H9 (cell line): ENCODE data around the gene SNX30. TPM values are rescaled to one million over a fixed set of nuclear protein-coding genes. Genes with fewer than 3 reads are reported as not detected.

ENCODE experiments used
- DNase-seq: peaks from one replicate; pipeline ENCODE4 v3.0.0-alpha.2; 2017
- H2AFZ ChIP-seq: one replicate; pipeline ENCODE4 v1.6.1; 2013; ENCODE audit warnings: mild to moderate bottlenecking, low read length, control low read depth, moderate library complexity
- H2AK5ac ChIP-seq: 2 replicates; pipeline ENCODE4 v1.6.1; 2013; ENCODE audit warnings: low read length, control low read depth, mixed read lengths; ENCODE audit not compliant: insufficient read length
- H2BK120ac ChIP-seq: one replicate; pipeline ENCODE4 v1.6.1; 2013; ENCODE audit warnings: low read depth, mild to moderate bottlenecking, low read length, control low read depth, inconsistent platforms; ENCODE audit not compliant: poor library complexity, severe bottlenecking
- H2BK12ac ChIP-seq: 2 replicates; pipeline ENCODE4 v1.6.1; 2013; ENCODE audit warnings: low read length, control low read depth, mixed read lengths, low read depth; ENCODE audit not compliant: insufficient read length
- H2BK15ac ChIP-seq: 2 replicates; pipeline ENCODE4 v1.6.1; 2013; ENCODE audit warnings: low read depth, low read length, control low read depth
- H2BK20ac ChIP-seq: one replicate; pipeline ENCODE4 v1.6.1; 2013; ENCODE audit warnings: low read depth, mild to moderate bottlenecking, low read length, control low read depth, inconsistent platforms; ENCODE audit not compliant: poor library complexity, severe bottlenecking
- H2BK5ac ChIP-seq: 2 replicates; pipeline ENCODE4 v1.6.1; 2013; ENCODE audit warnings: low read length, control low read depth, mixed read lengths; ENCODE audit not compliant: insufficient read length
- H3K14ac ChIP-seq: 2 replicates; pipeline ENCODE4 v1.6.1; 2013; ENCODE audit warnings: low read length, control low read depth; ENCODE audit not compliant: insufficient read depth
- H3K18ac ChIP-seq: 2 replicates; pipeline ENCODE4 v1.6.1; 2013; ENCODE audit warnings: low read depth, mild to moderate bottlenecking, mixed read lengths, low read length, control low read depth; ENCODE audit not compliant: insufficient read length
- H3K23ac ChIP-seq: 2 replicates; pipeline ENCODE4 v1.6.1; 2013; ENCODE audit warnings: low read length, control low read depth, mixed read lengths, low read depth; ENCODE audit not compliant: insufficient read length
- H3K23me2 ChIP-seq: 2 replicates; pipeline ENCODE4 v1.6.1; 2013; ENCODE audit warnings: low read depth, mild to moderate bottlenecking, mixed read lengths, low read length, control low read depth; ENCODE audit not compliant: insufficient read length, poor library complexity, severe bottlenecking
- H3K27ac ChIP-seq: 2 replicates; pipeline ENCODE4 v1.5.1; 2013; ENCODE audit warnings: low read length, control low read depth, mixed read lengths, low read depth; ENCODE audit not compliant: insufficient read length
- H3K27me3 ChIP-seq: 2 replicates; pipeline ENCODE4 v1.6.1; 2013; ENCODE audit warnings: low read length, control low read depth, inconsistent platforms; ENCODE audit not compliant: insufficient read depth
- H3K4ac ChIP-seq: 2 replicates; pipeline ENCODE4 v1.6.1; 2013; ENCODE audit warnings: low read depth, mild to moderate bottlenecking, control low read depth, inconsistent platforms, low read length, moderate library complexity
- H3K4me1 ChIP-seq: 2 replicates; pipeline ENCODE4 v1.6.1; 2013; ENCODE audit warnings: low read length, control low read depth, inconsistent platforms; ENCODE audit not compliant: insufficient read depth
- H3K4me2 ChIP-seq: 2 replicates; pipeline ENCODE4 v1.6.1; 2013; ENCODE audit warnings: low read length, control low read depth, mixed read lengths; ENCODE audit not compliant: insufficient read length, insufficient read depth
- H3K56ac ChIP-seq: 2 replicates; pipeline ENCODE4 v1.6.1; 2013; ENCODE audit warnings: low read depth, mild to moderate bottlenecking, mixed read lengths, low read length, control low read depth; ENCODE audit not compliant: insufficient read length
- H3K79me1 ChIP-seq: 2 replicates; pipeline ENCODE4 v1.6.1; 2013; ENCODE audit warnings: low read depth, mild to moderate bottlenecking, moderate library complexity, low read length, control low read depth, inconsistent platforms; ENCODE audit not compliant: insufficient read depth, poor library complexity, severe bottlenecking
- H3K79me2 ChIP-seq: 2 replicates; pipeline ENCODE4 v1.6.1; 2013; ENCODE audit warnings: low read length, control low read depth, inconsistent platforms; ENCODE audit not compliant: insufficient read depth
- H3K9ac ChIP-seq: 2 replicates; pipeline ENCODE4 v1.6.1; 2013; ENCODE audit warnings: low read length, control low read depth, mixed read lengths; ENCODE audit not compliant: insufficient read length; ENCODE audit errors: extremely low read depth
- H3K9me3 ChIP-seq: one replicate; pipeline ENCODE4 v1.6.1; 2013; ENCODE audit warnings: low read depth, low read length, inconsistent platforms; ENCODE audit not compliant: control insufficient read depth
- H3T11ph ChIP-seq: one replicate; pipeline ENCODE4 v1.6.1; 2013; ENCODE audit warnings: mild to moderate bottlenecking, low read length, control low read depth, inconsistent platforms
- H4K20me1 ChIP-seq: one replicate; pipeline ENCODE4 v1.6.1; 2013; ENCODE audit not compliant: control insufficient read depth, insufficient read length, insufficient read depth
- H4K5ac ChIP-seq: 2 replicates; pipeline ENCODE4 v1.6.1; 2013; ENCODE audit warnings: low read depth, mild to moderate bottlenecking, mixed read lengths, low read length, control low read depth; ENCODE audit not compliant: insufficient read length
- H4K8ac ChIP-seq: replicated peaks from 2 replicates; pipeline ENCODE4 v1.6.1; 2013; ENCODE audit warnings: low read length, control low read depth, mixed read lengths, low read depth; ENCODE audit not compliant: insufficient read length
- H4K91ac ChIP-seq: 2 replicates; pipeline ENCODE4 v1.6.1; 2013; ENCODE audit warnings: low read depth, mild to moderate bottlenecking, moderate library complexity, mixed read lengths, low read length, control low read depth; ENCODE audit not compliant: insufficient read length
- H3K27ac Mint-ChIP-seq, 3 experiments: 2 replicates in 2 of 3; 3 replicates in 1 of 3; pipeline ENCODE4 v1.8.0; 2020 to 2021; ENCODE audit warnings: mixed read lengths in 3 of 3, mild to moderate bottlenecking in 1 of 3, moderate library complexity in 1 of 3
- H3K27me3 Mint-ChIP-seq: 2 replicates; pipeline ENCODE4 v1.8.0; 2021; ENCODE audit warnings: low read depth, mild to moderate bottlenecking, moderate library complexity, mixed read lengths
- H3K36me3 Mint-ChIP-seq, 3 experiments: 2 replicates in 2 of 3; 3 replicates in 1 of 3; pipeline ENCODE4 v1.8.0; 2020 to 2021; ENCODE audit warnings: low read depth in 3 of 3, mixed read lengths in 3 of 3; ENCODE audit not compliant: insufficient read depth in 1 of 3
- H3K4me1 Mint-ChIP-seq, 2 experiments: 2 replicates each; pipeline ENCODE4 v1.8.0; 2020; ENCODE audit warnings: mixed read lengths in 2 of 2
- H3K4me3 Mint-ChIP-seq, 2 experiments: 2 replicates in 1 of 2; 3 replicates in 1 of 2; pipeline ENCODE4 v1.8.0; 2020 to 2021; ENCODE audit warnings: mild to moderate bottlenecking in 2 of 2, mixed read lengths in 2 of 2, moderate library complexity in 1 of 2
- H3K9me3 Mint-ChIP-seq, 2 experiments: 2 replicates in 1 of 2; 3 replicates in 1 of 2; pipeline ENCODE4 v1.8.0; 2020; ENCODE audit warnings: mild to moderate bottlenecking in 2 of 2, mixed read lengths in 2 of 2, moderate library complexity in 1 of 2
- CTCF ChIP-seq: fragments of 200-600 bp; sonication (generic); conservative IDR thresholded peaks from 3 replicates; pipeline ENCODE4 v1.8.0; 2021; ENCODE audit warnings: antibody characterized with exemption, mild to moderate bottlenecking
- WGBS: extraction: QIAGEN DNeasy Blood & Tissue Kit; methylation state at CpG from one replicate; pipeline ENCODE4 v1.1.7; 2013; ENCODE audit warnings: missing lambda C conversion rate, low lambda C conversion rate, mixed read lengths; ENCODE audit not compliant: insufficient read length; ENCODE audit errors: extremely low coverage; 5-methylcytosine and 5-hydroxymethylcytosine counted together
- total RNA-seq: library from RNA; stranded (reverse); gene quantifications from 2 replicates; pipeline ENCODE4 v1.2.1, GENCODE V29; 2021

The SNX30 gene
- total RNA-seq, 1 experiment from 2014 or later: 10.3 TPM

GRCh38 chr9:112914524-112914923 lies 164.0 kb downstream of the SNX30 start:
- Mint-ChIP-seq H3K4me1 (no peaks in the 10 kb centered on the region), H3K36me3 (no peaks in the 10 kb centered on the region; a peak in 1 of 7 replicates), H3K27ac (no peak overlapping the region), H3K9me3 (peaks cover 3 to 12% of the 10 kb centered on the region in 2 experiments), H3K4me3 (no peak overlapping the region), H3K27me3 (peaks cover 58% of the 10 kb centered on the region)
- no peak overlapping the region for H2BK12ac ChIP-seq
- no peak overlapping the region for H2BK5ac ChIP-seq
- no peak overlapping the region for H2BK15ac ChIP-seq
- no peak overlapping the region for H2AFZ ChIP-seq
- H4K20me1 ChIP-seq: no peaks in the 10 kb centered on the region
- no peak overlapping the region for H4K91ac ChIP-seq
- H3K23me2 ChIP-seq: no peaks in the 10 kb centered on the region
- H4K8ac ChIP-seq: no peak overlapping the region
- no peaks in the 10 kb centered on the region for H3K27me3 ChIP-seq
- no peak overlapping the region for H3T11ph ChIP-seq
- H3K4me1 ChIP-seq: no peaks in the 10 kb centered on the region
- H4K5ac ChIP-seq: no peak overlapping the region
- H3K27ac ChIP-seq: no peak overlapping the region
- H3K4me2 ChIP-seq: no peak overlapping the region
- H3K14ac ChIP-seq: no peak overlapping the region
- no peak for DNase-seq
- no peak overlapping the region for H3K18ac ChIP-seq
- no peak for TF ChIP-seq CTCF
- H2BK20ac ChIP-seq: no peak overlapping the region
- H2AK5ac ChIP-seq: no peak overlapping the region
- H2BK120ac ChIP-seq: no peak overlapping the region
- H3K9me3 ChIP-seq: no peaks in the 10 kb centered on the region
- no peaks in the 10 kb centered on the region for H3K79me1 ChIP-seq
- H3K23ac ChIP-seq: no peak overlapping the region
- WGBS: no CpG with 5 or more reads among the region's 2 CpGs
- H3K9ac ChIP-seq: no peak overlapping the region
- H3K56ac ChIP-seq: no peak overlapping the region
- H3K4ac ChIP-seq: no peak overlapping the region
- no peaks in the 10 kb centered on the region for H3K79me2 ChIP-seq
